GM18511 (cell line): ENCODE measurements around the gene STRA8.

Experiments
- ATAC-seq: cut with Tn5 transposase; IDR thresholded peaks from one replicate; pipeline ENCODE4 v1.9.1; 2021; ENCODE audit warnings: mild to moderate bottlenecking, moderate library complexity; ENCODE audit not compliant: unreplicated experiment

Gene STRA8

GRCh38 chr7:135262623-135263320, 29.1 kb downstream of the STRA8 start:
- ATAC-seq, result no peak

- no peak for ATAC-seq
These were observed 29.8 kb downstream of the STRA8 start for GRCh38 chr7:135263321-135263970.

- ATAC-seq, result no peak
These were observed 32.0 kb downstream of the STRA8 start for GRCh38 chr7:135265637-135266036.

GRCh38 chr7:135269921-135270320, 36.3 kb downstream of the STRA8 start:
- no peak for ATAC-seq

- no peak for ATAC-seq
These were observed 37.1 kb downstream of the STRA8 start for GRCh38 chr7:135270577-135271254.

- ATAC-seq, result no peak
These were observed 37.6 kb downstream of the STRA8 start for GRCh38 chr7:135271255-135271615.

- no peak for ATAC-seq
These were observed 38.7 kb downstream of the STRA8 start for GRCh38 chr7:135272303-135272702.

GRCh38 chr7:135273581-135273980, 39.9 kb downstream of the STRA8 start:
- no peak for ATAC-seq

GRCh38 chr7:135274495-135275268, 41.0 kb downstream of the STRA8 start:
- ATAC-seq, result peak; percentile 91

- ATAC-seq, result no peak
These were observed 42.4 kb downstream of the STRA8 start for GRCh38 chr7:135275971-135276580.

- ATAC-seq, result no peak
These were observed 43.5 kb downstream of the STRA8 start for GRCh38 chr7:135277161-135277560.

GRCh38 chr7:135281363-135281949, 47.8 kb downstream of the STRA8 start:
- peak; percentile 100 for ATAC-seq

GRCh38 chr7:135282561-135283254, 49.1 kb downstream of the STRA8 start:
- no peak for ATAC-seq

GRCh38 chr7:135283959-135284638, 50.5 kb downstream of the STRA8 start:
- ATAC-seq, result no peak

GRCh38 chr7:135285547-135286233, 52.1 kb downstream of the STRA8 start:
- ATAC-seq, result no peak

GRCh38 chr7:135286876-135287275, 53.2 kb downstream of the STRA8 start:
- no peak for ATAC-seq

GRCh38 chr7:135290594-135290993, 57.0 kb downstream of the STRA8 start:
- no peak for ATAC-seq

GRCh38 chr7:135291809-135292253, 58.2 kb downstream of the STRA8 start:
- ATAC-seq, result no peak

- ATAC-seq, result no peak
These were observed 65.6 kb downstream of the STRA8 start for GRCh38 chr7:135299235-135299634.
